ENCODE results near the gene THSD4. TPM values are rescaled to one million over a fixed set of nuclear protein-coding genes. Genes with fewer than 3 reads are reported as not detected.

THSD4 gene
- total and polyA plus RNA-seq, 9 of the 15 experiments (the other 6 are each of a cell fraction or from before 2014, with no cell fraction given): 0.04 TPM; not detected in 5

- Histone ChIP-seq H3K4me1 (replicated peaks in 1 of 2; ENCODE audit: control insufficient read depth in 2 of 2, insufficient read depth in 2 of 2, low read length in 2 of 2) (no peaks in the 10 kb centered on the region), H2AFZ (ENCODE audit: low read depth, low read length) (no peak overlapping the region), H3K9ac (ENCODE audit: insufficient read depth in 1 of 2, low read depth in 2 of 2, low read length in 2 of 2) (no peak overlapping the region), H3K27ac (ENCODE audit: extremely low read depth, low read depth, low read length) (no peak overlapping the region), H3K27me3 (ENCODE audit: control insufficient read depth in 2 of 2, insufficient read depth in 2 of 2, low read length in 2 of 2) (no peaks in the 10 kb centered on the region; a peak in 1 of 5 replicates), H4K20me1 (replicated peaks; ENCODE audit: control insufficient read depth, insufficient read depth, low read length) (no peaks in the 10 kb centered on the region), H3K79me2 (ENCODE audit: control insufficient read depth, insufficient read depth, low read length) (no peaks in the 10 kb centered on the region), H3K9me3 (replicated peaks; ENCODE audit: control insufficient read depth, insufficient read depth, low read depth, low read length) (no peaks in the 10 kb centered on the region), H3K4me3 (no peak overlapping the region), H3K4me2 (ENCODE audit: insufficient read depth, low read length) (no peak overlapping the region), H3K9me1 (ENCODE audit: control insufficient read depth, insufficient read depth, low read length) (no peaks in the 10 kb centered on the region), H3K36me3 (ENCODE audit: control insufficient read depth, insufficient read depth, low read length) (no peaks in the 10 kb centered on the region)
- in situ Hi-C loops (cut with MboI): no loop called here
- FAIRE-seq (no peak), DNase-seq (ENCODE audit: extremely low read depth in 1 of 4, low spot score in 3 of 4) (no peak), ATAC-seq (no peak)
- ChIA-PET CTCF (ENCODE audit: low intra/inter-chr PET ratio) (no interaction called here), POLR2A (interaction anchor here (2.1 kb wide), 1 partner anchor 10 kb away, joined by 4 read pairs; no protein-coding TSS in a partner anchor)
- intact Hi-C loops (cut with micrococcal nuclease): no loop called here
- no TSS peak for BruUV-seq (replicated peaks)
- WGBS (ENCODE audit: insufficient coverage, low coverage, missing lambda C conversion rate): 0% methylated on average over 3 of the region's 3 CpGs
- TF ChIP-seq ID3 (CRISPR knock-in tag; IDR thresholded peaks at IDR 0.05) (no peak), ID3 (tag; IDR thresholded peaks at IDR 0.05) (no peak), BMI1 (IDR thresholded peaks at IDR 0.05; ENCODE audit: low read length) (no peak), GTF2E2 (tag; IDR thresholded peaks at IDR 0.05) (no peak), ETS2 (tag; IDR thresholded peaks at IDR 0.05; ENCODE audit: borderline replicate concordance, poor library complexity, severe bottlenecking) (no peak)
These were observed 512.3 kb downstream of the THSD4 start for GRCh38 chr15:71627604-71628003.
